ENCODE data around the gene DDT.

The DDT gene

DNA sequence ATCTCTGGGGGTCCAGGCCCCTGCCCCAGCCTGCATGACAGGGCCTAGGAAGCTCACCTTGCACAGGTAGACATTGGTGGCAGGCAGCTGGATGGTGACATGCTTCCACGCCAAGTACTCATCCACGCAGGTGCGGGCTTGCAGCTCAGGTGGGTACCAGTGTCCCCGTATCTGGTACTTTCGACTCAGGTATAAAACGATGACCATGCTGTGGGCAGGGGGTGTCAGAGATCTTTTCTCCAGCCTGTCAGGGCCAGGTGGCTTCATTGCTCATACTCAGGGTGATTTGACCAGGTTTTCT, 32.6 kb upstream of the DDT start:
- peaks cover 7% of the 10 kb centered on the region for H3K79me2 ChIP-seq (ENCODE audit: control insufficient read depth, low read length)
- 0 out of 2 replicates have a peak, but pooled peaks cover 3% of the 10 kb centered on the region for H3K27me3 ChIP-seq (ENCODE audit: control insufficient read depth, low read length)
- H3K4me2 ChIP-seq (ENCODE audit: low read length), result no peak overlapping the region
- peaks cover 6% of the 10 kb centered on the region; the same call in 1 of the 2 replicates for H3K9me3 ChIP-seq (ENCODE audit: control insufficient read depth, insufficient read depth, low read length)
- no peaks in the 10 kb centered on the region for H4K20me1 ChIP-seq (ENCODE audit: control insufficient read depth, insufficient read depth, low read depth, low read length)
- no peak for TF ChIP-seq EZH2phosphoT487 (IDR thresholded peaks at IDR 0.05; ENCODE audit: borderline replicate concordance, low read length)
- TF ChIP-seq, protein P1, sequence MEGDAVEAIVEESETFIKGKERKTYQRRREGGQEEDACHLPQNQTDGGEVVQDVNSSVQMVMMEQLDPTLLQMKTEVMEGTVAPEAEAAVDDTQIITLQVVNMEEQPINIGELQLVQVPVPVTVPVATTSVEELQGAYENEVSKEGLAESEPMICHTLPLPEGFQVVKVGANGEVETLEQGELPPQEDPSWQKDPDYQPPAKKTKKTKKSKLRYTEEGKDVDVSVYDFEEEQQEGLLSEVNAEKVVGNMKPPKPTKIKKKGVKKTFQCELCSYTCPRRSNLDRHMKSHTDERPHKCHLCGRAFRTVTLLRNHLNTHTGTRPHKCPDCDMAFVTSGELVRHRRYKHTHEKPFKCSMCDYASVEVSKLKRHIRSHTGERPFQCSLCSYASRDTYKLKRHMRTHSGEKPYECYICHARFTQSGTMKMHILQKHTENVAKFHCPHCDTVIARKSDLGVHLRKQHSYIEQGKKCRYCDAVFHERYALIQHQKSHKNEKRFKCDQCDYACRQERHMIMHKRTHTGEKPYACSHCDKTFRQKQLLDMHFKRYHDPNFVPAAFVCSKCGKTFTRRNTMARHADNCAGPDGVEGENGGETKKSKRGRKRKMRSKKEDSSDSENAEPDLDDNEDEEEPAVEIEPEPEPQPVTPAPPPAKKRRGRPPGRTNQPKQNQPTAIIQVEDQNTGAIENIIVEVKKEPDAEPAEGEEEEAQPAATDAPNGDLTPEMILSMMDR (IDR thresholded peaks at IDR 0.05; ENCODE audit: low read depth, low read length, poor library complexity, severe bottlenecking), result no peak
- H3F3A ChIP-seq (ENCODE audit: control insufficient read depth, insufficient read depth), result no peaks in the 10 kb centered on the region
- no peaks in the 10 kb centered on the region for H3K4me1 ChIP-seq (ENCODE audit: control insufficient read depth, low read length)
- H3K27ac ChIP-seq (ENCODE audit: low read depth, low read length), result no peak overlapping the region
- H3K9me2 ChIP-seq (replicated peaks; ENCODE audit: control insufficient read depth, low read length), result no peaks in the 10 kb centered on the region
- no peak overlapping the region for H3K4me3 ChIP-seq (ENCODE audit: low read length)
- H3K36me3 ChIP-seq (ENCODE audit: control insufficient read depth, low read length), result no peaks in the 10 kb centered on the region

DNA sequence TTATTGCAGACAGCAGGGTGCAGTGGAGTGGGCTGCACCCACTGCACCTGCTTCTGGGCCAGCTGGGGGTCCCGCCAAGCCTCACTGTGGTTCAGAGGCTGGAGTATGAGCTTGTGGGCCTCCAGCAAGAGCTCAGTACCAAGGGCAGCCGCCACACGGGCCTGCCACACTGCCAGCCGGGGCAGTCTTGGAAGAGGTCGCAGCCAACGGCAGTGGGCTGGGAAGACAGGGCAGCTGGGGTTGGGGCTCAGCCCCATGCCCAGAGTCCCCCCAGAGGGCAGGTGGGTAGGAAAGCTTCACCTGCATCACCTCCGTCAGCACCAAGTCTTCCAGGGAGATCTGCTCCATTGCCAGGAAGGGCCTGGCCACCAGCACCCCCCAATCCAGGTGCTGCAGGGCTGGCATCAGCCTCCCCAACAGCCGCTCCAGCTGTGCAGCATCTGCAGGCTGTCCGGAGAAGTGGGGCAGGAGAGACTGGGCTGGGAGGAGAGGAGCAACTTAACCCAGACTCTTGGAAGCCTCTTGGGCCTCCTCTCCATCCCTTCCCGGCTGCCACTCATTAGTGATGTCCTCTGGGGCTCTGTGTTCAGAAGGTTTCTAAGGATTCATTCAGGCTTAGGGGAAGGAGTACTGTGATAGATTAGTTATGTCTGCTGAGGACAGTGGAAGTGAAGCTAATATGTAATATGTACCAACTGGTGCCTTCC, 32.1 kb upstream of the DDT start:
- H4K20me1 ChIP-seq (ENCODE audit: control insufficient read depth, insufficient read depth, low read depth, low read length), result no peaks in the 10 kb centered on the region
- H3K27ac ChIP-seq (ENCODE audit: low read depth, low read length), result no peak overlapping the region
- H3K36me3 ChIP-seq (ENCODE audit: control insufficient read depth, low read length), result no peaks in the 10 kb centered on the region
- no peaks in the 10 kb centered on the region for H3K4me1 ChIP-seq (ENCODE audit: control insufficient read depth, low read length)
- no peak overlapping the region for H3K4me3 ChIP-seq (ENCODE audit: low read length)
- TF ChIP-seq EZH2phosphoT487 (IDR thresholded peaks at IDR 0.05; ENCODE audit: borderline replicate concordance, low read length), result no peak
- TF ChIP-seq, protein P1 (IDR thresholded peaks at IDR 0.05; ENCODE audit: low read depth, low read length, poor library complexity, severe bottlenecking), result no peak
- H3F3A ChIP-seq (ENCODE audit: control insufficient read depth, insufficient read depth), result no peaks in the 10 kb centered on the region
- 0 out of 2 replicates have a peak, but pooled peaks cover 3% of the 10 kb centered on the region for H3K27me3 ChIP-seq (ENCODE audit: control insufficient read depth, low read length)
- no peak overlapping the region for H3K4me2 ChIP-seq (ENCODE audit: low read length)
- H3K9me2 ChIP-seq (replicated peaks; ENCODE audit: control insufficient read depth, low read length), result no peaks in the 10 kb centered on the region
- H3K9me3 ChIP-seq (ENCODE audit: control insufficient read depth, insufficient read depth, low read length), result peaks cover 6% of the 10 kb centered on the region; the same call in 1 of the 2 replicates
- peaks cover 1% of the 10 kb centered on the region for H3K79me2 ChIP-seq (ENCODE audit: control insufficient read depth, low read length)

DNA sequence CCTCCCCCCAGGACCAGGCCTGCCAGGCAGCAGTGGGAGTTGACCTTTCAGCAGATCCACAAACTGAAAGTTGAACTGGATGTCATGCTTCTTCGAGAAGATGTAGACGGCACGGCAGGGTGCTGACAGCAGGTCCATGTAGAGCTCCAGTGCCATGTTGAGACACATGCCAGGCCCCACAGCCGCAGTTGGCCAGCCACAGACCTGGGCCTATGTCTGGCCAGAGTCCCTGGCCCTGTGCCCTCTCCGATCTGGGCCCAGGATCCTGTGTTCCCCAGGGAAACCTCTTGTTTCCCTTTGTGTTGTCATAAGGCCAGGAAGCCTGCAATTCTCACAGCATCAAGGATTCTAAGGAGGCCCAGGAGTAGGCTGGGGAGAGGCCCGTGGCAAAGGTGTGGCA, 31.0 kb upstream of the DDT start, which contains the start of gene GSTT4:
TSS of gene GSTT4 (minus strand) at position 253 of the 400 bp plus-strand sequence. CDS start at position 156, 97 bp downstream.
- Histone ChIP-seq H3K27ac (ENCODE audit: low read depth, low read length) (no peak within 1 kb of the TSS), H3K79me2 (ENCODE audit: control insufficient read depth, low read length) (no peaks in the 10 kb centered on the region), H3K36me3 (ENCODE audit: control insufficient read depth, low read length) (no peaks in the 10 kb centered on the region), H3K9me3 (ENCODE audit: control insufficient read depth, insufficient read depth, low read length) (peaks cover 6% of the 10 kb centered on the region; the same call in 1 of the 2 replicates), H3K27me3 (ENCODE audit: control insufficient read depth, low read length) (0 out of 2 replicates have a peak, but pooled peaks cover 3% of the 10 kb centered on the region), H3K4me1 (ENCODE audit: control insufficient read depth, low read length) (no peaks in the 10 kb centered on the region), H4K20me1 (ENCODE audit: control insufficient read depth, insufficient read depth, low read depth, low read length) (no peaks in the 10 kb centered on the region), H3K4me2 (ENCODE audit: low read length) (no peak within 1 kb of the TSS), H3K4me3 (ENCODE audit: low read length) (no peak within 1 kb of the TSS), H3F3A (ENCODE audit: control insufficient read depth, insufficient read depth) (no peaks in the 10 kb centered on the region), H3K9me2 (replicated peaks; ENCODE audit: control insufficient read depth, low read length) (no peaks in the 10 kb centered on the region)
- TF ChIP-seq EZH2phosphoT487 (IDR thresholded peaks at IDR 0.05; ENCODE audit: borderline replicate concordance, low read length), result no peak
- TF ChIP-seq, protein P1 (IDR thresholded peaks at IDR 0.05; ENCODE audit: low read depth, low read length, poor library complexity, severe bottlenecking), result no peak
